Right lobe of liver (tissue), 6 donors: Measurements from ENCODE around the gene CDC42BPB. TPM values are rescaled to one million over a fixed set of nuclear protein-coding genes. Genes with fewer than 3 reads are reported as not detected.
"Not testable (repeated sequence)": the region's sequence is repeated elsewhere in the genome, so short reads cannot be mapped to it uniquely, and the experiment has no call there.

Experiments used
- ATAC-seq, 4 donors: fragments of 200-7000 bp; cut with Tn5 transposase; one replicate each; pipeline ENCODE4 v1.9.1; 2020; ENCODE audit warnings: mild to moderate bottlenecking in 4 of 4, moderate library complexity in 4 of 4
- DNase-seq, 3 donors: peaks; one replicate each; pipeline ENCODE4 v3.0.0-alpha.2; 2020
- H3K27ac ChIP-seq, 3 donors: fragments of 200-600 bp; one replicate each; pipeline ENCODE4 v1.8.0; 2022
- H3K27me3 ChIP-seq, 2 donors: fragments of 200-600 bp; one replicate each; pipeline ENCODE4 v1.8.0; 2022
- H3K36me3 ChIP-seq, 4 donors: fragments of 200-600 bp; sonication (generic) in 1 of 4; one replicate each; pipeline versions ENCODE4 v1.5.1 to v1.8.0; 2017 to 2022; ENCODE audit warnings: control low read depth in 1 of 4
- H3K4me1 ChIP-seq, 4 donors: fragments of 200-600 bp; sonication (generic) in 1 of 4; one replicate each; pipeline versions ENCODE4 v1.5.1 to v1.8.0; 2017 to 2022; ENCODE audit warnings: control low read depth in 1 of 4
- H3K4me3 ChIP-seq, 3 donors: fragments of 200-600 bp; one replicate each; pipeline ENCODE4 v1.8.0; 2022
- H3K9me3 ChIP-seq, 4 donors: fragments of 200-600 bp; sonication (generic) in 1 of 4; one replicate each; pipeline versions ENCODE4 v1.5.1 to v1.8.0; 2017 to 2022; ENCODE audit warnings: control low read depth in 1 of 4
- POLR2A ChIP-seq: fragments of 450-650 bp; IDR thresholded peaks from one replicate; pipeline ENCODE4 v1.6.1; 2017; ENCODE audit warnings: antibody characterized with exemption, mild to moderate bottlenecking
- WGBS: methylation state at CpG from one replicate; pipeline ENCODE4 v1.1.6; 2018; ENCODE audit warnings: low coverage, low lambda C conversion rate; ENCODE audit not compliant: insufficient coverage; ENCODE audit errors: missing lambda C conversion rate; 5-methylcytosine and 5-hydroxymethylcytosine counted together
- intact Hi-C, 2 donors: fragments of 100-400 bp; cut with DNase I; formaldehyde crosslinking; loops; one replicate each; pipeline versions ENCODE4 v1.11.2 to v1.14.1; 2022
- total RNA-seq, 6 experiments: library from RNA; depleted of rRNA in 2 of 6; stranded (reverse); fragments of >200 nt in 2 of 6; fragmentation: NEBNext Ultra II Directional in 3 of 6; extraction: Animal tissue kit (Norgen Biotek cat#: 25700) in 3 of 6; gene quantifications; one replicate each; pipeline versions ENCODE4 v1.1.0 to v1.2.4, GENCODE V29; 2016 to 2023
- TF ChIP-seq, protein P1 (sequence below), 4 donors: fragments of 200-600 bp in 3 of 4; fragments of 450-650 bp in 1 of 4; IDR thresholded peaks; one replicate each; pipeline versions ENCODE4 v1.5.1 to v1.8.0; 2016 to 2022; ENCODE audit warnings: antibody characterized with exemption in 4 of 4, mild to moderate bottlenecking in 2 of 4
- donor health status: DM: no; HTN: yes; CAD: no.
- donor health status: DM: no; HTN: no; CAD: no.
- donor health status: DM: no; HTN: no; CAD: no.
- donor health status: DM: no; HTN: yes; CAD: no.
- donor health status: DM: no; HTN: yes; CAD: no.

CDC42BPB gene
- total RNA-seq, 6 experiments from 2014 or later = 38.4 to 55.5 (median 43.0) TPM

DNA sequence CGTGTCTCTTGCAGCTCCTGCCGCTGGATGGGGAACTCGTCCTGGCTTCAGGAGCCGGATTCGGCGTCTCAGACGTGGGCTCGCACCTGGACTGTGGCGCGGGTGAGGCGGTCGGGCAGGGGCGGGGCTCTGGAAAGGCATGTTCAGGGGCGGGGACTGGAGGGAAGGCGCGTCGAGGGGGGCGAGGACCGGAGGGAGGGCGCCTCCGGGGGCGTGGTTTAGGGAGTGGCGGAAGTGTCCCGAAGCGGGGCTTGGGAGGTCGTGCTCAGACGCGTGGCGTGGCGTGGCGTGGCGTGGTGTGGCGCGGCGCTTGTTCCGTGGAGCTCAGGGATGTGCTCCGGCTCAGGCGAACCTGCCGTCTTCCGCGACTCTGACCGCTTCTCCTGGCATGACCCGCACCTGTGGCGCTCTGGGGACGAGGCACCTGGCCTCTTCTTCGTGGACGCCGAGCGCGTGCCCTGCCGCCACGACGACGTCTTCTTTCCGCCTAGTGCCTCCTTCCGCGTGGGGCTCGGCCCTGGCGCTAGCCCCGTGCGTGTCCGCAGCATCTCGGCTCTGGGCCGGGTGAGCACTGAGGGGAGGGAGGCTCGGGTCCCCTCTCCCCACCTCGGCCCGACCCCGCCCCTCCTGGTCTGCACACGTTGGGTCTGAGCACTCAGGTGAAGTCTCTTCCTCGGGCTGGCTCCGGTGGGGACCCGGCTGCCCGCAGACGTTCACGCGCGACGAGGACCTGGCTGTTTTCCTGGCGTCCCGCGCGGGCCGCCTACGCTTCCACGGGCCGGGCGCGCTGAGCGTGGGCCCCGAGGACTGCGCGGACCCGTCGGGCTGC, 128.7 kb downstream of the CDC42BPB start:
- H3K4me3 ChIP-seq = peak overlapping the region; percentile 23 to 39 (median 25)
- intact Hi-C loops = no loop called here
- DNase-seq = peak in 2 of 3 donors; percentile 64 to 74
- H3K36me3 ChIP-seq = no peaks in the 10 kb centered on the region
- H3K27me3 ChIP-seq = no peaks in the 10 kb centered on the region
- WGBS = 0% methylated on average over 3 of the region's 94 CpGs
- peak; percentile 66 to 82 (median 76) for ATAC-seq
- H3K4me1 ChIP-seq = peaks cover 0 to 24% (median 2%) of the 10 kb centered on the region in 4 donors
- H3K27ac ChIP-seq = no peak overlapping the region
- TF ChIP-seq, protein P1, sequence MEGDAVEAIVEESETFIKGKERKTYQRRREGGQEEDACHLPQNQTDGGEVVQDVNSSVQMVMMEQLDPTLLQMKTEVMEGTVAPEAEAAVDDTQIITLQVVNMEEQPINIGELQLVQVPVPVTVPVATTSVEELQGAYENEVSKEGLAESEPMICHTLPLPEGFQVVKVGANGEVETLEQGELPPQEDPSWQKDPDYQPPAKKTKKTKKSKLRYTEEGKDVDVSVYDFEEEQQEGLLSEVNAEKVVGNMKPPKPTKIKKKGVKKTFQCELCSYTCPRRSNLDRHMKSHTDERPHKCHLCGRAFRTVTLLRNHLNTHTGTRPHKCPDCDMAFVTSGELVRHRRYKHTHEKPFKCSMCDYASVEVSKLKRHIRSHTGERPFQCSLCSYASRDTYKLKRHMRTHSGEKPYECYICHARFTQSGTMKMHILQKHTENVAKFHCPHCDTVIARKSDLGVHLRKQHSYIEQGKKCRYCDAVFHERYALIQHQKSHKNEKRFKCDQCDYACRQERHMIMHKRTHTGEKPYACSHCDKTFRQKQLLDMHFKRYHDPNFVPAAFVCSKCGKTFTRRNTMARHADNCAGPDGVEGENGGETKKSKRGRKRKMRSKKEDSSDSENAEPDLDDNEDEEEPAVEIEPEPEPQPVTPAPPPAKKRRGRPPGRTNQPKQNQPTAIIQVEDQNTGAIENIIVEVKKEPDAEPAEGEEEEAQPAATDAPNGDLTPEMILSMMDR (IDR thresholded peaks at IDR 0.05) = no peak
- no peak for TF ChIP-seq POLR2A
- no peaks in the 10 kb centered on the region for H3K9me3 ChIP-seq

DNA sequence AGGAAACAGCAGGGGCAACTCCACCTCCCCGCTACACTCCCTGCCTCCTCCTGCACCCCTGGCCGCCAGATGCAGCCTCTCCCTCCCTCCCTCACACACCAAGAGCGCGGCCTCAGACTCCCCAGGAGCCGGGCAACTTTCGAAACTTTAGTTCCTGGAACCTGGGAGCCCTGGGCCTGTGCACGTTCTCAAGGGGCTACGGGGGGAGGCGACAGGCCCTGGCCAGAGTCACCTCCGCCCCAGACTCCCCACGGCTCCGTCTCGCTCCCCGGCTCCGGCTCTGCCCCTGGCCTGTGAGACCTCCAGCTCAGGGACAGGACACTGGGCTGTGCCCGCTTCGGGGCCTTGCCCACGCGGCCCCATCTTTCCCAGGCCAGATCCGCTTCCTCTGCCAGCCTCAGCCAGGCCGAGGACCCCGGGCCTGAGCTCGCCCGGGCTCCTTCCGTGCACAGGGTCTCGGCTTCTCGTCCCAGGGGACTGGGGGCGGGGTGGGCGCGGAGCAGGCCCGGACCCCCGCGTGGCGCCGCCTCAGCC, 129.4 kb downstream of the CDC42BPB start:
- intact Hi-C loops = no loop called here

DNA sequence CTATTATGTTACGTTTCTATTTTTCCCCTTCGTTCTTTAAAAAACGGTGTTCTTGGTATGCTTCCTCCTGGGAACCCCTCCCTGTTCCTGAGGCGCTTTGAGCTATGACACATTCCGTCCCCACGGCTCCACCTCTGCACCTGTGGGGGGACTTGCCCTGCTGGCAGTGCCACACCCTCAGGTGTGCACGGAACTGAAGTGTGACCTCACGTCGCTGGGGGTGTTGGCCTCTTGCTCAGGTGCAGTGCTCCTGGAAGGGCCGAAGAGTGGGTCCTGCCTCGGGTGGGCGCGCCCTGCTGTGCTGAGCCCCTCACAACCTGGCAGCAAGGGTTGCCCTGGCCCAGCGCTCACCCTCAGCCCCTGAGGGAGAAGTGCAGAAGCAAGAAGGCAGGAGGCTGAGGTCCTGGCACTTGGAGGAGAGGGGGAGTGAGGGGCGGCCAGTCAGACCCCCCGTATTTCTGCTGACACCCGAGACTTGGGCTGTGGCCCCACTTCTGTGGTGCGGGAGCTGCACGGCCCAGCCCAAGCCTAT, 129.9 kb downstream of the CDC42BPB start:
- Histone ChIP-seq H3K27me3 (no peaks in the 10 kb centered on the region), H3K27ac (no peak overlapping the region), H3K9me3 (no peaks in the 10 kb centered on the region), H3K4me1 (peaks cover 0 to 28% (median 0%) of the 10 kb centered on the region in 4 donors), H3K4me3 (peak overlapping the region in 1 of 3 donors; percentile 39), H3K36me3 (no peaks in the 10 kb centered on the region)
- intact Hi-C loops = no loop called here
- DNase-seq (peak in 1 of 3 donors; percentile 57), ATAC-seq (no peak)
- WGBS = 77% methylated on average over 7 of the region's 19 CpGs
- no peak for TF ChIP-seq POLR2A
- TF ChIP-seq, protein P1 (IDR thresholded peaks at IDR 0.05) = no peak

More for the DNA sequence above, 129.4 kb downstream of the CDC42BPB start:
- peak; percentile 5 to 28 (median 24) for ATAC-seq
- H3K9me3 ChIP-seq = no peaks in the 10 kb centered on the region
- H3K4me1 ChIP-seq = peaks cover 0 to 25% (median 0%) of the 10 kb centered on the region in 4 donors
- TF ChIP-seq POLR2A = no peak
- TF ChIP-seq, protein P1 (IDR thresholded peaks at IDR 0.05) = no peak
- WGBS = 51% methylated on average over 12 of the region's 35 CpGs
- H3K36me3 ChIP-seq = no peaks in the 10 kb centered on the region
- H3K4me3 ChIP-seq = peak overlapping the region; percentile 23 to 39 (median 25)
- no peak overlapping the region for H3K27ac ChIP-seq
- no peaks in the 10 kb centered on the region for H3K27me3 ChIP-seq
- peak in 1 of 3 donors; percentile 29 for DNase-seq

DNA sequence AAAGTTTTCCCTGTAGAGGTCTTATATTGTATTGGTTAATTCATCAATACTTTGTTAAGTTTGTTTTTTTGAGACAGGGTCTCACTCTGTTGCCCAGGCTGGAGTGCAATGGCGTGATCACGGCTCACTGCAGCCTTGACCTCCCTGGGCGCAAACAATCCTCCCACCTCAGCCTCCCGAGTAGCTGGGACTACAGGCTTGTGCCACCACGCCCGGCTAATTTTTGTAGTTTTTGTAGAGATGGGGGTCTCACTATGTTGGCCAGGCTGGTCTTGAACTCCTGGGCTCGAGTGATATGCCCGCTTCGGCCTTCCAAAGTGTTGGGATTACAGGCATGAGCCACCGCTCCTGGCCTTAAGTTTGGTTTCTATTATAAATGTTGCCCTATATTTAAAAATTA, 130.5 kb downstream of the CDC42BPB start:
- ATAC-seq, H3K36me3 ChIP-seq, H3K4me3 ChIP-seq, H3K27ac ChIP-seq, H3K27me3 ChIP-seq, H3K9me3 ChIP-seq, intact Hi-C loops: not testable (repeated sequence)
- peak in 1 of 3 donors; percentile 31 for DNase-seq
- 96% methylated on average over 10 of the region's 10 CpGs for WGBS
- H3K4me1 ChIP-seq = peaks cover 0 to 28% (median 0%) of the 10 kb centered on the region in 4 donors

DNA sequence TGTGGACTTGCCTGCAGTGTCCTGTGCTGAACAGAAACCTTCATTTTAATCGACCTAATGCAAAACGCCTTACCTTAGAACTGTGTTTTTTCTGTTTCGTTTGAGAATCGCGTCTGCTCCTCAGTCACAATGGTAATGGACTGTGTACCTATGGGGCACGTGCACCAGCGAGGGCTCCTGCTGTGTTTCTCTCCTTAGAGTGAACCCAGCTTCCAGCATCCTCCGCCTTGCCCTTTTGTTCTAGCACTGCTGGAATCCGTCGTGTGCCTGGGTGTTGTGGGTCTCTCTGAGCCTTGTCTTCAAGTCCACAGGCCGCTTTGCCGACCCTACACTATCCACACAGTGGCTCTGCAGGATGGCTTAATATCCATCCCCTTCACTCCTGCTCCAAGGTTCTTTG, 131.2 kb downstream of the CDC42BPB start:
- H3K27ac ChIP-seq = no peak overlapping the region
- H3K36me3 ChIP-seq = no peaks in the 10 kb centered on the region
- H3K9me3 ChIP-seq = no peaks in the 10 kb centered on the region
- WGBS = 61% methylated on average over 11 of the region's 12 CpGs
- intact Hi-C loops = no loop called here
- DNase-seq (peak in 1 of 3 donors; percentile 33), ATAC-seq (no peak)
- peaks cover 0 to 28% (median 0%) of the 10 kb centered on the region in 4 donors for H3K4me1 ChIP-seq
- no peaks in the 10 kb centered on the region for H3K27me3 ChIP-seq
- TF ChIP-seq POLR2A = no peak
- TF ChIP-seq, protein P1 (IDR thresholded peaks at IDR 0.05) = no peak
- no peak overlapping the region for H3K4me3 ChIP-seq
